Right lobe of liver (tissue), 4 donors: ENCODE results near the gene TDRD12.

Experiments
- CTCF ChIP-seq, 4 donors: fragments of 200-600 bp in 3 of 4; fragments of 450-650 bp in 1 of 4; IDR thresholded peaks; one replicate each; pipeline versions ENCODE4 v1.5.1 to v1.8.0; 2016 to 2022; ENCODE audit warnings: antibody characterized with exemption in 4 of 4, mild to moderate bottlenecking in 2 of 4
- POLR2A ChIP-seq: fragments of 450-650 bp; IDR thresholded peaks from one replicate; pipeline ENCODE4 v1.6.1; 2017; ENCODE audit warnings: antibody characterized with exemption, mild to moderate bottlenecking
- donor health status: DM: no; HTN: no; CAD: no.
- donor health status: DM: no; HTN: no; CAD: no.
- donor health status: DM: no; HTN: yes; CAD: no.

GRCh38 chr19:32750441-32751055, 31.0 kb downstream of the TDRD12 start:
- TF ChIP-seq CTCF (IDR thresholded peaks at IDR 0.05) = no peak
- TF ChIP-seq POLR2A = no peak
